Parathyroid adenoma (tissue), 2 donors: ENCODE measurements around the gene KBTBD13.

Source experiments
- H2AFZ ChIP-seq: fragments of 300-600 bp; sonication (generic); one replicate; pipeline ENCODE4 v1.7.0; 2017; ENCODE audit warnings: antibody characterized with exemption, mild to moderate bottlenecking
- H3K27ac ChIP-seq: fragments of 300-600 bp; sonication (generic); one replicate; pipeline ENCODE4 v1.7.0; 2017
- H3K27me3 ChIP-seq: fragments of 300-600 bp; sonication (generic); one replicate; pipeline ENCODE4 v1.7.0; 2017; ENCODE audit warnings: low read length; ENCODE audit not compliant: control insufficient read depth, insufficient read depth
- H3K36me3 ChIP-seq: fragments of 300-600 bp; sonication (generic); one replicate; pipeline ENCODE4 v1.7.0; 2017; ENCODE audit warnings: low read length; ENCODE audit not compliant: control insufficient read depth, insufficient read depth
- H3K4me1 ChIP-seq: fragments of 300-600 bp; sonication (generic); one replicate; pipeline ENCODE4 v1.7.0; 2017; ENCODE audit warnings: control low read depth
- H3K4me2 ChIP-seq: fragments of 300-600 bp; sonication (generic); one replicate; pipeline ENCODE4 v1.7.0; 2017; ENCODE audit warnings: low read length
- H3K4me3 ChIP-seq: fragments of 300-600 bp; sonication (generic); one replicate; pipeline ENCODE4 v1.7.0; 2017; ENCODE audit warnings: low read depth, low read length
- H3K79me2 ChIP-seq: fragments of 300-600 bp; sonication (generic); one replicate; pipeline ENCODE4 v1.7.0; 2017; ENCODE audit warnings: control low read depth
- H3K9ac ChIP-seq: fragments of 300-600 bp; sonication (generic); one replicate; pipeline ENCODE4 v1.7.0; 2017; ENCODE audit warnings: mild to moderate bottlenecking
- H3K9me3 ChIP-seq: fragments of 300-600 bp; sonication (generic); one replicate; pipeline ENCODE4 v1.7.0; 2017; ENCODE audit warnings: low read length; ENCODE audit not compliant: control insufficient read depth
- TF ChIP-seq, protein P1 (sequence below): fragments of 300-600 bp; sonication (generic); IDR thresholded peaks from one replicate; pipeline ENCODE4 v1.7.0; 2017; ENCODE audit warnings: antibody characterized with exemption, mild to moderate bottlenecking
- donor health status: primary hyperparathyroidism.

The KBTBD13 gene

DNA sequence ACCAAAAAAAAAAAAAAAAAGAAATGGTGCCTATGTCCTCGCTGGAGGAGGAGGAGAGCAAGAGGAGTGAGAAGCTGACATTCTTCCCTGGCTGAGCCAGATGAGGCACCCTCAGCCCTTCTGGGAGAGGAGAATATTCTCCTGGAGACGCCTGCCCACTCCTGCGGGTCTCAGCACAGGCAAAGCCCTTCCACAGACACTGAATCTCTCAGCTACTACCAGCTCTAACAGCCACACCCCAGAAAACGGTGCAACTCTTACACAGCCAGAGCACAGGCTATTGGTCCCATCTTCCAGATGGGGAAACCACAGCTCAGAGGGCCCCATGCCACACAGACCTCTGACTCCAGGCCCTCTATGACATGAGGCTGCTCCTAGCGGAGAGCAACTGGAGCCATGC is 14.5 kb upstream of the KBTBD13 start:
- Histone ChIP-seq H3K9ac (no peak overlapping the region), H2AFZ (no peak overlapping the region), H3K36me3 (no peaks in the 10 kb centered on the region), H3K4me1 (no peaks in the 10 kb centered on the region), H3K27ac (no peak overlapping the region), H3K9me3 (no peaks in the 10 kb centered on the region), H3K4me2 (no peak overlapping the region), H3K79me2 (no peaks in the 10 kb centered on the region), H3K4me3 (no peak overlapping the region), H3K27me3 (no peaks in the 10 kb centered on the region)
- TF ChIP-seq, protein P1, sequence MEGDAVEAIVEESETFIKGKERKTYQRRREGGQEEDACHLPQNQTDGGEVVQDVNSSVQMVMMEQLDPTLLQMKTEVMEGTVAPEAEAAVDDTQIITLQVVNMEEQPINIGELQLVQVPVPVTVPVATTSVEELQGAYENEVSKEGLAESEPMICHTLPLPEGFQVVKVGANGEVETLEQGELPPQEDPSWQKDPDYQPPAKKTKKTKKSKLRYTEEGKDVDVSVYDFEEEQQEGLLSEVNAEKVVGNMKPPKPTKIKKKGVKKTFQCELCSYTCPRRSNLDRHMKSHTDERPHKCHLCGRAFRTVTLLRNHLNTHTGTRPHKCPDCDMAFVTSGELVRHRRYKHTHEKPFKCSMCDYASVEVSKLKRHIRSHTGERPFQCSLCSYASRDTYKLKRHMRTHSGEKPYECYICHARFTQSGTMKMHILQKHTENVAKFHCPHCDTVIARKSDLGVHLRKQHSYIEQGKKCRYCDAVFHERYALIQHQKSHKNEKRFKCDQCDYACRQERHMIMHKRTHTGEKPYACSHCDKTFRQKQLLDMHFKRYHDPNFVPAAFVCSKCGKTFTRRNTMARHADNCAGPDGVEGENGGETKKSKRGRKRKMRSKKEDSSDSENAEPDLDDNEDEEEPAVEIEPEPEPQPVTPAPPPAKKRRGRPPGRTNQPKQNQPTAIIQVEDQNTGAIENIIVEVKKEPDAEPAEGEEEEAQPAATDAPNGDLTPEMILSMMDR = no peak

DNA sequence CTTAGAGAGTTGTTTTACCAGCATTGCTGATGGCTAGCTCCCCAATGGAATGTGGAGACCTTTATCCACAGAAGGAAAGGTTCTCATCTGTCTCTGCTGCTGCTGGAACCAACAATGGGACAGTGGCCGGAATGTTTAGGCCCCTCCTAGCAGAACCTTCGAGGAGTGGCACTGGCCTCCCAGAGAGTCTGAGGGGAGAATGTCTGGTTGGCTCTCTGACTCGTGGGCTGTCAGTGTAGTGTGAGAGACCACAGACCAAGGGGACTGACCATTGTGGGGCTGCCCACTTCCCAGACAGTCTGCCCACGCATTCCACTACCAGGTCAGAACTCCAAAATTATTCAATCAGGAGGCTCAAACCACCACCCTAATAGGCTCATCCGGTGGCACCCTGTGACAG is 13.8 kb upstream of the KBTBD13 start:
- no peaks in the 10 kb centered on the region for H3K4me1 ChIP-seq
- H2AFZ ChIP-seq = no peak overlapping the region
- H3K27ac ChIP-seq = no peak overlapping the region
- H3K9ac ChIP-seq = no peak overlapping the region
- no peaks in the 10 kb centered on the region for H3K79me2 ChIP-seq
- no peaks in the 10 kb centered on the region for H3K36me3 ChIP-seq
- H3K9me3 ChIP-seq = no peaks in the 10 kb centered on the region
- H3K27me3 ChIP-seq = no peaks in the 10 kb centered on the region
- H3K4me2 ChIP-seq = no peak overlapping the region
- no peak overlapping the region for H3K4me3 ChIP-seq
- TF ChIP-seq, protein P1 = no peak

DNA sequence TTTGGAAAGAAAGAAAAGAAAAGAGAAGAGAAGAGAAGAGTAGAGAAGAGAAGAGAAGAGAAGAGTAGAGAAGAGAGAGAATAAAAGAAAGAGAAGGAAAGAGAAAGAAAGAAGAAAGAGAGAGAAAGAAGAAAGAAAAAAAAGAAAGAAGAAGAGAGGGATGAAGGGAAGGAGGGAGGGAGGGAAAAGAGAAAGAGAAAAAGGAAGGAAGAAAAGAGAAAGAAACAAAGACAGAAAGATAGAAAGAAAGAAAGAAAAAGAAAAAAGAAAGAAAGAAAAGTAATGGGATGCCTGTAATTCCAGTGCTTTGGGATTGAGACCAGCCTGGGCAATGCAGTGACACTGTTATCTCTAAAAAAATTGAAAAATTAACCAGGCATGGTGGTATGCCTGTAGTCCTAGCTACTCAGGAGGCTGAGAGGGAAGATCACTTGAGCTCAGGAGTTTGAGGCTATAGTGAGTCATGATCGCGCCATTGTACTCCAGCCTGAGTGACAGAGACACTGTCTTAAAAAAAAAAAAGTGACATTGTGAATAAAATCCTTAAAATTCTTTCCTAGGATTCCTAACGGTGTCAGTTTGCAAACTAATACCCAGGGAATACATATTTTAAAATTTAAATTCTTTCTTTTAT is 10.4 kb upstream of the KBTBD13 start:
- Histone ChIP-seq H3K27ac (no peak overlapping the region), H3K9me3 (no peaks in the 10 kb centered on the region), H3K4me2 (no peak overlapping the region), H3K9ac (no peak overlapping the region), H2AFZ (no peak overlapping the region), H3K36me3 (no peaks in the 10 kb centered on the region), H3K4me3 (peak overlapping the region; percentile 22), H3K4me1 (no peaks in the 10 kb centered on the region), H3K27me3 (no peaks in the 10 kb centered on the region), H3K79me2 (no peaks in the 10 kb centered on the region)
- TF ChIP-seq, protein P1 = no peak

DNA sequence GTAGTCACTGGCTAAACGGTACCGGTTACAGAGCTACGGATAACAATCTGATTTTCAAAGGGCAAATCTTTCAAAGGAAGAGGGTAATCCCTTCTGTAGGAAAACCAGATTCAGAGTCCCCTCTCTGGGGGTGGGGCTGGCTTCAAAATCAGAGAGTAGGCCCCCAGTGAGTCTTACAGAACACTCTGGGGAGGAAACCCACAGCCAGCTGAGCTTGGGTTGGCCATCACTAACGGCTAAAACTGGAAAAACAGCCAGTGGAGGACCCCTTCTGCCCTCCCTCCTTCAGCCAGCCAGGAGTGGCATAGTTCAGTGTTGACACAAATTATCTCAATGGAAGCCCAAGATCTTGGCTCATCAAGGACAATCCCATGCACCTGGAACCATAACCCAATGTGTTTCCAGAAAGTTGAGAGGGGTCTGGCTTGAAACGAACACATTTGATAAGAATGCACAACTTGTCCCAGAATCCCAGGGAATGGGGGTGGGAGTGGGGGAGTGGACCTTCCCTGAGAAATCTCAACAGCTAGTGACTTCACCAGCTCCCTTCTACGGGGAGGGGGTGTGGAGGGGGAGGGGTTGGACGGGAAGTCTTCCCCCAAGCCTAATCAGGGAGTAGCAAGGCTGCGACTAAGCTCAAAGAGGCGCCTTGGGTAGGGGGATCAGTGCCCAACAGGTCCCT is 9.8 kb upstream of the KBTBD13 start:
- Histone ChIP-seq H3K36me3 (no peaks in the 10 kb centered on the region), H3K27ac (no peak overlapping the region), H3K4me1 (no peaks in the 10 kb centered on the region), H3K27me3 (no peaks in the 10 kb centered on the region), H3K79me2 (no peaks in the 10 kb centered on the region), H3K4me2 (no peak overlapping the region), H3K4me3 (peak overlapping the region; percentile 22), H2AFZ (no peak overlapping the region), H3K9me3 (no peaks in the 10 kb centered on the region), H3K9ac (no peak overlapping the region)
- TF ChIP-seq, protein P1 = no peak

DNA sequence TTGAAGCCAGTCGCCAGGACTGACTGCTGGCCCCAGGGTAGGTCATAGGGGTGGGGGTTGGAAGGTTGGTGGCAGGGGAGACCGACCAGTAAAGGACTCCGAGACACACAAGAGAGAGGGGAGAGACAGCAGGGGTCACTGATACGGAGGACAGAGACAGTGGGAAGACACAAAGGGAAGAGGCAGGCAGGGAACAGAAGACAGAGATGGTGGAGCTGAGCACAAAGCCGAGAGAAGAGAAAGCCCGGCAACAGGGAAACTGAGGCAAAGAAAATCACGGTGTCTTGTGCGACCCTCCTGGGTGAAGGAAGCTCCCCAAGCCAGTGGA is 9.3 kb upstream of the KBTBD13 start:
- Histone ChIP-seq H3K27ac (no peak overlapping the region), H3K9ac (no peak overlapping the region), H3K4me2 (no peak overlapping the region), H3K4me3 (no peak overlapping the region), H3K4me1 (no peaks in the 10 kb centered on the region), H3K79me2 (no peaks in the 10 kb centered on the region), H3K9me3 (no peaks in the 10 kb centered on the region), H2AFZ (peak overlapping the region; percentile 64), H3K36me3 (no peaks in the 10 kb centered on the region), H3K27me3 (no peaks in the 10 kb centered on the region)
- TF ChIP-seq, protein P1 = no peak
